HG02798 (cell line): ENCODE measurements around the gene CAMK1G.
A peak's percentile ranks its signal among the peaks of the same experiment; 100 is the strongest.

ENCODE experiments used
- ATAC-seq: cut with Tn5 transposase; IDR thresholded peaks from one replicate; pipeline ENCODE4 v1.9.1; 2021; ENCODE audit warnings: mild to moderate bottlenecking; ENCODE audit not compliant: unreplicated experiment, poor library complexity

Gene CAMK1G

GRCh38 chr1:209561532-209561931 lies 22.0 kb upstream of the CAMK1G start:
- ATAC-seq: no peak

GRCh38 chr1:209564849-209565248 lies 18.7 kb upstream of the CAMK1G start:
- no peak for ATAC-seq

- peak; percentile 89 for ATAC-seq
Observed at GRCh38 chr1:209565759-209566678, 17.5 kb upstream of the CAMK1G start.

GRCh38 chr1:209567698-209568175 lies 15.8 kb upstream of the CAMK1G start:
- ATAC-seq: no peak

GRCh38 chr1:209569455-209570207 lies 13.9 kb upstream of the CAMK1G start:
- peak; percentile 63 for ATAC-seq

GRCh38 chr1:209570743-209571142 lies 12.8 kb upstream of the CAMK1G start:
- no peak for ATAC-seq

GRCh38 chr1:209576392-209577197 lies 6.9 kb upstream of the CAMK1G start:
- peak; percentile 84 for ATAC-seq

GRCh38 chr1:209577346-209577745 lies 6.2 kb upstream of the CAMK1G start:
- ATAC-seq: no peak

- no peak for ATAC-seq
Observed at GRCh38 chr1:209580577-209580976, 2.9 kb upstream of the CAMK1G start.

- no peak for ATAC-seq
Observed at GRCh38 chr1:209584231-209584672, 738 bp downstream of the CAMK1G start.

GRCh38 chr1:209585197-209585596 lies 1.7 kb downstream of the CAMK1G start:
- ATAC-seq: no peak

GRCh38 chr1:209585672-209586071 lies 2.2 kb downstream of the CAMK1G start:
- ATAC-seq: no peak

GRCh38 chr1:209586221-209586740 lies 2.8 kb downstream of the CAMK1G start:
- no peak for ATAC-seq

- no peak for ATAC-seq
Observed at GRCh38 chr1:209587789-209588188, 4.3 kb downstream of the CAMK1G start.

GRCh38 chr1:209589440-209589839 lies 5.9 kb downstream of the CAMK1G start:
- no peak for ATAC-seq

GRCh38 chr1:209589863-209590262 lies 6.3 kb downstream of the CAMK1G start:
- no peak for ATAC-seq

- no peak for ATAC-seq
Observed at GRCh38 chr1:209590405-209590804, 6.9 kb downstream of the CAMK1G start.

GRCh38 chr1:209593747-209594146 lies 10.2 kb downstream of the CAMK1G start:
- ATAC-seq: no peak

GRCh38 chr1:209594440-209594839 lies 10.9 kb downstream of the CAMK1G start:
- no peak for ATAC-seq

GRCh38 chr1:209595028-209595427 lies 11.5 kb downstream of the CAMK1G start:
- ATAC-seq: no peak
